HepG2 (cell line): ENCODE results near the gene CAMK1D. TPM values are rescaled to one million over a fixed set of nuclear protein-coding genes. Genes with fewer than 3 reads are reported as not detected.

Experiments used
- ATAC-seq: fragments of 200-7000 bp; cut with Tn5 transposase; 3 replicates; pipeline ENCODE4 v1.9.1; 2020; ENCODE audit warnings: mild to moderate bottlenecking, moderate library complexity
- BruUV-seq: library from RNA; stranded (reverse); fragments of 400-500 nt; replicated peaks from 2 replicates; lab custom pipeline; 2021; lab: Mats Ljungman, UMichigan
- CTCF ChIA-PET: fragments of 300-600 bp; formaldehyde crosslinking; extraction: SDS; loops from one replicate; lab custom pipeline; 2021; ENCODE audit warnings: low total read pairs, inconsistent platforms, low intra/inter-chr PET ratio; lab: Yijun Ruan, JAX
- POLR2A ChIA-PET: fragments of 350-600 bp; sonication (Branson Sonifier 250); formaldehyde crosslinking; loops from one replicate; lab custom pipeline; 2020; ENCODE audit warnings: antibody characterized with exemption, inconsistent platforms; lab: Yijun Ruan, JAX
- DNase-seq: peaks from one replicate; pipeline ENCODE4 v3.0.0-alpha.2; 2015; ENCODE audit warnings: low spot score
- FAIRE-seq: peaks from 3 replicates; lab custom pipeline; 2011; peaks lifted over from hg19 to GRCh38; lab: Jason Lieb, UNC
- H2AFZ ChIP-seq: one replicate; pipeline ENCODE4 v1.6.1; 2011; ENCODE audit warnings: low read length, inconsistent platforms
- H3K27ac ChIP-seq: fragments of 300-600 bp; 3 replicates; pipeline ENCODE4 v1.8.0; 2011; ENCODE audit warnings: mixed run types, mild to moderate bottlenecking, mixed read lengths, low read length, inconsistent platforms; ENCODE audit not compliant: insufficient read depth; ENCODE audit errors: extremely low read length
- H3K27me3 ChIP-seq, 2 experiments: fragments of 200-600 bp in 1 of 2; 2 replicates in 1 of 2; 3 replicates in 1 of 2; pipeline versions ENCODE4 v1.6.0 to v1.8.0; 2011; ENCODE audit warnings: low read length in 2 of 2, mild to moderate bottlenecking in 2 of 2, moderate library complexity in 2 of 2, inconsistent platforms in 1 of 2; ENCODE audit not compliant: insufficient read depth in 2 of 2, control insufficient read depth in 1 of 2
- H3K36me3 ChIP-seq, 2 experiments: fragments of 200-600 bp in 1 of 2; replicated peaks in 1 of 2; 2 replicates in 1 of 2; 3 replicates in 1 of 2; pipeline versions ENCODE4 v1.5.1 to v1.8.0; 2011; ENCODE audit warnings: low read length in 2 of 2, inconsistent platforms in 1 of 2; ENCODE audit not compliant: insufficient read depth in 2 of 2, control insufficient read depth in 1 of 2
- H3K4me1 ChIP-seq: 2 replicates; pipeline ENCODE4 v1.5.1; 2012; ENCODE audit warnings: low read length, inconsistent platforms; ENCODE audit not compliant: insufficient read depth
- H3K4me2 ChIP-seq: 2 replicates; pipeline ENCODE4 v1.6.0; 2011; ENCODE audit warnings: low read depth, low read length, inconsistent platforms
- H3K4me3 ChIP-seq, 3 experiments: fragments of 200-600 bp in 1 of 3; sonication (generic), shearing (Covaris generic) in 1 of 3; replicated peaks in 1 of 3; 2 replicates each; pipeline ENCODE4 v1.5.1; 2011 to 2016; ENCODE audit warnings: low read length in 3 of 3, inconsistent platforms in 2 of 3, low read depth in 2 of 3, mild to moderate bottlenecking in 2 of 3, control low read depth in 1 of 3, mixed read lengths in 1 of 3; ENCODE audit not compliant: insufficient read depth in 1 of 3
- H3K79me2 ChIP-seq: one replicate; pipeline ENCODE4 v1.6.1; 2011; ENCODE audit warnings: low read length, inconsistent platforms; ENCODE audit not compliant: insufficient read depth
- H3K9ac ChIP-seq: 2 replicates; pipeline ENCODE4 v1.6.0; 2011; ENCODE audit warnings: mild to moderate bottlenecking, low read depth, low read length, inconsistent platforms; ENCODE audit not compliant: insufficient read depth
- H3K9me3 ChIP-seq: 2 replicates; pipeline ENCODE4 v1.5.1; 2012; ENCODE audit warnings: mild to moderate bottlenecking, low read length
- H4K20me1 ChIP-seq: 2 replicates; pipeline ENCODE4 v1.6.0; 2011; ENCODE audit warnings: inconsistent platforms, mild to moderate bottlenecking, low read length, moderate library complexity; ENCODE audit not compliant: insufficient read depth
- ASH2L ChIP-seq: fragments of 300-600, 200-600 bp; sonication (generic); IDR thresholded peaks from 2 replicates; pipeline ENCODE4 v1.7.0; 2017; ENCODE audit warnings: low read depth, mild to moderate bottlenecking, moderate library complexity, mixed read lengths, low read length; ENCODE audit not compliant: insufficient read length
- E2F1 ChIP-seq: sonication (generic); formaldehyde crosslinking; IDR thresholded peaks from 2 replicates; pipeline ENCODE4 v1.5.0; 2020; ENCODE audit warnings: missing genetic modification reagents
- FOSL1 ChIP-seq: sonication (generic); formaldehyde crosslinking; IDR thresholded peaks from 2 replicates; pipeline ENCODE4 v1.9.0; 2021; ENCODE audit warnings: missing genetic modification reagents, borderline replicate concordance
- IRF1 ChIP-seq: sonication (generic); formaldehyde crosslinking; IDR thresholded peaks from 2 replicates; pipeline ENCODE4 v1.4.0; 2020; ENCODE audit warnings: low read depth, mild to moderate bottlenecking, missing genetic modification reagents
- MED13 ChIP-seq: sonication (generic); formaldehyde crosslinking; IDR thresholded peaks from 2 replicates; pipeline ENCODE4 v1.5.0; 2020; ENCODE audit warnings: missing genetic modification reagents
- MTA3 ChIP-seq: sonication (generic); formaldehyde crosslinking; IDR thresholded peaks from 2 replicates; pipeline ENCODE4 v1.4.0; 2020; ENCODE audit warnings: missing genetic modification reagents
- PRMT3 ChIP-seq: sonication (generic); formaldehyde crosslinking; IDR thresholded peaks from 2 replicates; pipeline ENCODE4 v1.8.1; 2022; ENCODE audit warnings: low read depth, mild to moderate bottlenecking, moderate library complexity, missing genetic modification reagents, borderline replicate concordance
- RARA ChIP-seq: IDR thresholded peaks from 2 replicates; pipeline ENCODE4 v1.6.1; 2016; ENCODE audit warnings: missing genetic modification reagents, missing compliant biosample characterization
- RBFOX2 ChIP-seq: fragments of 200-400 bp; formaldehyde crosslinking; IDR thresholded peaks from 2 replicates; pipeline ENCODE4 v1.6.1; 2017; ENCODE audit warnings: low read depth, mild to moderate bottlenecking, low read length
- TFAP4 ChIP-seq: sonication (generic); IDR thresholded peaks from 2 replicates; pipeline ENCODE4 v1.6.1; 2016; ENCODE audit warnings: low read depth, borderline replicate concordance
- ZC3H4 ChIP-seq: sonication (generic); formaldehyde crosslinking; IDR thresholded peaks from 2 replicates; pipeline ENCODE4 v1.4.0; 2020; ENCODE audit warnings: missing genetic modification reagents, borderline replicate concordance
- ZNF34 ChIP-seq: sonication (generic); formaldehyde crosslinking; IDR thresholded peaks from 2 replicates; pipeline ENCODE4 v1.4.0; 2020; ENCODE audit warnings: mild to moderate bottlenecking, missing genetic modification reagents, borderline replicate concordance
- ZNF446 ChIP-seq: sonication (generic); formaldehyde crosslinking; IDR thresholded peaks from 2 replicates; pipeline ENCODE4 v1.5.0; 2020; ENCODE audit warnings: mild to moderate bottlenecking, missing genetic modification reagents
- whole genome bisulfite sequencing: methylation state at CpG from one replicate; pipeline ENCODE4 v1.1.6; 2017; ENCODE audit warnings: low lambda C conversion rate; 5-methylcytosine and 5-hydroxymethylcytosine counted together
- in situ Hi-C: cut with HindIII; loops from 2 replicates; pipeline ENCODE4 v1.10.0; 2017; ENCODE audit warnings: low pct_unique_long_range_greater_than_20kb; ENCODE audit not compliant: extremely low pct_ligation_motif_present
- intact Hi-C: fragments of 100-400 bp; cut with micrococcal nuclease; formaldehyde crosslinking; loops from one replicate; pipeline ENCODE4 v1.10.0; 2022; ENCODE audit not compliant: unreplicated experiment
- polyA plus RNA-seq, 8 experiments: library from polyadenylated mRNA; depleted of rRNA in 3 of 8; stranded (reverse) in 7 of 8; unstranded in 1 of 8; fragments of >200 nt; fragmentation: Illumina TruSeq in 4 of 8; extraction: Trizol in 4 of 8; gene quantifications; 2 replicates each; pipeline versions ENCODE4 v1.2.1 to v1.2.3, GENCODE V29; 2011 to 2016; ENCODE audit warnings: low read depth in 4 of 8, missing spikeins in 1 of 8, mixed read lengths in 1 of 8; ENCODE audit not compliant: insufficient read depth in 1 of 8
- total RNA-seq, 5 experiments: library from RNA; depleted of rRNA; stranded (reverse); fragments of >200 nt; fragmentation: Illumina TruSeq; extraction: Trizol; gene quantifications; 2 replicates each; pipeline ENCODE4 v1.2.3, GENCODE V29; 2016; ENCODE audit warnings: low read depth in 1 of 5

Gene CAMK1D
- total and polyA plus RNA-seq, 2 of the 13 experiments (the other 11 are each of a cell fraction or from before 2014, with no cell fraction given): under 0.01 TPM; not detected in 1

GRCh38 chr10:12803776-12804175, 454.4 kb downstream of the CAMK1D start:
- no peaks in the 10 kb centered on the region for H3K79me2 ChIP-seq
- no peak overlapping the region for H3K4me2 ChIP-seq
- no peak overlapping the region for H3K9ac ChIP-seq
- no peak overlapping the region for H3K4me3 ChIP-seq
- H4K20me1 ChIP-seq: no peaks in the 10 kb centered on the region
- DNase-seq: no peak
- H3K27ac ChIP-seq: no peak overlapping the region
- no peak overlapping the region for H2AFZ ChIP-seq
- H3K27me3 ChIP-seq: no peaks in the 10 kb centered on the region; a peak in 1 of 5 replicates
- 60% methylated on average over 3 of the region's 4 CpGs for WGBS
- no peak for FAIRE-seq
- no peaks in the 10 kb centered on the region for H3K9me3 ChIP-seq
- no peak for ATAC-seq
- intact Hi-C loops (no loop called here), in situ Hi-C loops (no loop called here)
- BruUV-seq: no TSS peak
- TF ChIP-seq ASH2L (no peak), FOSL1 (CRISPR knock-in tag) (no peak), MED13 (CRISPR knock-in tag) (no peak), MTA3 (no peak), E2F1 (no peak), ZNF446 (CRISPR knock-in tag) (no peak)
- ChIA-PET POLR2A (no interaction called here), CTCF (no interaction called here)
- no peaks in the 10 kb centered on the region for H3K4me1 ChIP-seq
- H3K36me3 ChIP-seq: no peaks in the 10 kb centered on the region

GRCh38 chr10:12806228-12807095, 457.1 kb downstream of the CAMK1D start:
- no peak overlapping the region for H2AFZ ChIP-seq
- in situ Hi-C loops (no loop called here), intact Hi-C loops (no loop called here)
- no peaks in the 10 kb centered on the region; a peak in 1 of 5 replicates for H3K27me3 ChIP-seq
- no peaks in the 10 kb centered on the region for H3K4me1 ChIP-seq
- H3K4me3 ChIP-seq: no peak overlapping the region
- H3K9me3 ChIP-seq: no peaks in the 10 kb centered on the region
- no peaks in the 10 kb centered on the region for H3K79me2 ChIP-seq
- H3K36me3 ChIP-seq: no peaks in the 10 kb centered on the region
- CTCF ChIA-PET: no interaction called here
- POLR2A ChIA-PET: no interaction called here
- no peak overlapping the region for H3K4me2 ChIP-seq
- FAIRE-seq: no peak
- no peak overlapping the region for H3K9ac ChIP-seq
- WGBS: 16% methylated on average over 6 of the region's 12 CpGs
- H4K20me1 ChIP-seq: no peaks in the 10 kb centered on the region
- ATAC-seq: no peak
- DNase-seq: no peak
- no peak overlapping the region for H3K27ac ChIP-seq
- no TSS peak for BruUV-seq
- no peak for TF ChIP-seq RBFOX2
- TF ChIP-seq PRMT3 (CRISPR knock-in tag): no peak
- no peak for TF ChIP-seq RARA (CRISPR knock-in tag)
- TF ChIP-seq ZNF34 (CRISPR knock-in tag): no peak
- TF ChIP-seq IRF1 (CRISPR knock-in tag): no peak
- TF ChIP-seq ZC3H4 (CRISPR knock-in tag): no peak
- TF ChIP-seq TFAP4: no peak
